Activated CD4-positive, alpha-beta T cell treated with anti-CD3 and anti-CD28 coated beads, Interleukin-2, amount 50 U/mL, for 16 hours (primary cell): ENCODE data around the gene C1orf115.
"Not testable (repeated sequence)": the region's sequence is repeated elsewhere in the genome, so short reads cannot be mapped to it uniquely, and the experiment has no call there.

ENCODE experiments used
- DNase-seq: peaks from one replicate; pipeline ENCODE4 v3.0.0-alpha.2; 2020

C1orf115 gene

GRCh38 chr1:220730486-220730885 is 40.3 kb downstream of the C1orf115 start:
- DNase-seq = no peak

- no peak for DNase-seq
Measured at GRCh38 chr1:220732137-220732536, 42.0 kb downstream of the C1orf115 start.

- DNase-seq = no peak
Measured at GRCh38 chr1:220732621-220733020, 42.5 kb downstream of the C1orf115 start.

- DNase-seq = peak; percentile 79
Measured at GRCh38 chr1:220733086-220733601, 43.0 kb downstream of the C1orf115 start.

- no peak for DNase-seq
Measured at GRCh38 chr1:220734571-220735326, 44.6 kb downstream of the C1orf115 start.

- not testable (repeated sequence) for DNase-seq
Measured at GRCh38 chr1:220736283-220736682, 46.1 kb downstream of the C1orf115 start.

GRCh38 chr1:220741349-220741748 is 51.2 kb downstream of the C1orf115 start:
- DNase-seq = no peak

GRCh38 chr1:220741825-220742224 is 51.7 kb downstream of the C1orf115 start:
- DNase-seq = no peak

- no peak for DNase-seq
Measured at GRCh38 chr1:220742520-220742919, 52.4 kb downstream of the C1orf115 start.

- no peak for DNase-seq
Measured at GRCh38 chr1:220746851-220747250, 56.7 kb downstream of the C1orf115 start.

GRCh38 chr1:220747437-220748088 is 57.4 kb downstream of the C1orf115 start:
- no peak for DNase-seq

- no peak for DNase-seq
Measured at GRCh38 chr1:220748089-220748934, 58.1 kb downstream of the C1orf115 start, which contains the start of gene MTARC2. Gene MTARC2, plus strand, starts transcription at chr1:220748322. Its CDS starts 210 bp downstream, at chr1:220748532.
